ENCODE data around the gene UNC13A.

GRCh38 chr19:17673937-17674799 lies 14.0 kb downstream of the UNC13A start:
- TF ChIP-seq, protein P1, sequence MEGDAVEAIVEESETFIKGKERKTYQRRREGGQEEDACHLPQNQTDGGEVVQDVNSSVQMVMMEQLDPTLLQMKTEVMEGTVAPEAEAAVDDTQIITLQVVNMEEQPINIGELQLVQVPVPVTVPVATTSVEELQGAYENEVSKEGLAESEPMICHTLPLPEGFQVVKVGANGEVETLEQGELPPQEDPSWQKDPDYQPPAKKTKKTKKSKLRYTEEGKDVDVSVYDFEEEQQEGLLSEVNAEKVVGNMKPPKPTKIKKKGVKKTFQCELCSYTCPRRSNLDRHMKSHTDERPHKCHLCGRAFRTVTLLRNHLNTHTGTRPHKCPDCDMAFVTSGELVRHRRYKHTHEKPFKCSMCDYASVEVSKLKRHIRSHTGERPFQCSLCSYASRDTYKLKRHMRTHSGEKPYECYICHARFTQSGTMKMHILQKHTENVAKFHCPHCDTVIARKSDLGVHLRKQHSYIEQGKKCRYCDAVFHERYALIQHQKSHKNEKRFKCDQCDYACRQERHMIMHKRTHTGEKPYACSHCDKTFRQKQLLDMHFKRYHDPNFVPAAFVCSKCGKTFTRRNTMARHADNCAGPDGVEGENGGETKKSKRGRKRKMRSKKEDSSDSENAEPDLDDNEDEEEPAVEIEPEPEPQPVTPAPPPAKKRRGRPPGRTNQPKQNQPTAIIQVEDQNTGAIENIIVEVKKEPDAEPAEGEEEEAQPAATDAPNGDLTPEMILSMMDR (conservative IDR thresholded peaks at IDR 0.05 in 1 of 2, IDR thresholded peaks at IDR 0.05 in 1 of 2; ENCODE audit: low read depth in 1 of 2, low read length in 2 of 2): no peak
- TF ChIP-seq EZH2 (IDR thresholded peaks at IDR 0.05; ENCODE audit: low read length, missing control alignments): no peak

All from fibroblast of lung (primary cell).